Sigmoid colon (tissue), 7 donors: Measurements from ENCODE around the gene ABCC1. TPM values are rescaled to one million over a fixed set of nuclear protein-coding genes. Genes with fewer than 3 reads are reported as not detected.

Source experiments
- DNase-seq: peaks from one replicate; pipeline ENCODE4 v3.0.0-alpha.2; 2019
- H3K27ac ChIP-seq, 4 donors: fragments of 200-600 bp; sonication (generic); one replicate each; pipeline ENCODE4 v1.5.1; 2016 to 2019; ENCODE audit warnings: mild to moderate bottlenecking in 1 of 4
- H3K27me3 ChIP-seq, 3 donors: fragments of 200-600 bp; sonication (generic); one replicate each; pipeline ENCODE4 v1.5.1; 2019; ENCODE audit warnings: mild to moderate bottlenecking in 1 of 3
- H3K36me3 ChIP-seq, 4 donors: fragments of 200-600 bp; sonication (generic); one replicate each; pipeline ENCODE4 v1.5.1; 2016 to 2019
- H3K4me1 ChIP-seq, 4 donors: fragments of 200-600 bp; sonication (generic); one replicate each; pipeline ENCODE4 v1.5.1; 2017 to 2019
- H3K4me3 ChIP-seq, 4 donors: fragments of 200-600 bp; sonication (generic); one replicate each; pipeline ENCODE4 v1.5.1; 2017 to 2019; ENCODE audit warnings: mild to moderate bottlenecking in 2 of 4, moderate library complexity in 1 of 4
- H3K9me3 ChIP-seq, 4 donors: fragments of 200-600 bp in 3 of 4; sonication (generic) in 3 of 4; one replicate each; pipeline versions ENCODE4 v1.5.1 to v1.6.1; 2013 to 2019
- CTCF ChIP-seq, 4 experiments: fragments of 450-650 bp in 3 of 4; fragments of 200-600 bp in 1 of 4; IDR thresholded peaks; one replicate each; pipeline ENCODE4 v1.5.1; 2016 to 2019; ENCODE audit warnings: antibody characterized with exemption in 4 of 4, mild to moderate bottlenecking in 3 of 4, moderate library complexity in 2 of 4
- EP300 ChIP-seq, 4 donors: sonication (generic); formaldehyde crosslinking; IDR thresholded peaks; one replicate each; pipeline ENCODE4 v1.6.1; 2017; ENCODE audit warnings: antibody characterized with exemption in 4 of 4
- POLR2A ChIP-seq, 2 donors: fragments of 450-650 bp; IDR thresholded peaks; one replicate each; pipeline ENCODE4 v1.6.1; 2016; ENCODE audit warnings: antibody characterized with exemption in 2 of 2, mild to moderate bottlenecking in 2 of 2, moderate library complexity in 2 of 2
- POLR2AphosphoS5 ChIP-seq, 4 donors: sonication (generic); formaldehyde crosslinking; IDR thresholded peaks; one replicate each; pipeline ENCODE4 v1.6.1; 2017; ENCODE audit warnings: antibody characterized with exemption in 4 of 4
- WGBS, 2 donors: extraction: QIAGEN DNeasy Blood & Tissue Kit; methylation state at CpG; one replicate each; pipeline ENCODE4 v1.1.7; 2013; 5-methylcytosine and 5-hydroxymethylcytosine counted together
- intact Hi-C: fragments of 100-400 bp; cut with DNase I; formaldehyde crosslinking; loops from one replicate; pipeline ENCODE4 v1.15.1; 2023
- polyA plus RNA-seq, 3 donors: library from polyadenylated mRNA; stranded (reverse); fragments of 200-250 nt; gene quantifications; one replicate each; pipeline ENCODE4 v1.2.3, GENCODE V29; 2013
- total RNA-seq, 4 donors: library from RNA; depleted of rRNA; stranded (reverse); fragments of >200 nt; gene quantifications; one replicate each; pipeline ENCODE4 v1.1.0, GENCODE V29; 2016
- donor health status: healthy with polysubstance abuse.
- donor health status: Bipolar disorder and iron deficiency.
- donor health status: healthy.

ABCC1 gene
- total and polyA plus RNA-seq, 7 donors: 1.8 to 51.8 (median 22.5) TPM

DNA sequence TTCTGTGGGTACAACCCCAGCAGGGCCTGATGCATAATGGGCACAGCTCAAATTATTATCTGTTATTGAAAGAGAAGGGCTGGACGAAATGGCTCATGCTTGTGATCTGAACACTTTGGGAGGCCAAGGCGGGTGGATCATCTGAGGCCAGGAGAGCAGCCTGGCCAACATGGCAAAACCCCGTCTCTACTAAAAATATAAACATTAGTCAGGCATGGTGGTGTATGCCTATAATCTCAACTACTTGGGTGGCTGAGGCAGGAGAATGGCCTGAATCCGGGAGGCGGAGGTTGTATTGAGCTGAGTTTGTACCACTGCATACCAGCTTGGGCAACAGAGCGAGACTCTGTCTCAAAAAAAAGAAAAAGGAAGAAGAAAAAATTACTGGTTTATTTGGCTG is 100.7 kb downstream of the ABCC1 start:
- H3K9me3 ChIP-seq: no peaks in the 10 kb centered on the region
- H3K4me3 ChIP-seq: no peak overlapping the region
- intact Hi-C loops: loop anchor here (5.0 kb wide), 1 partner anchor 163 kb away; the partner anchor contains the start of gene CEP20
- H3K4me1 ChIP-seq: peaks cover 0 to 46% (median 28%) of the 10 kb centered on the region in 4 donors
- no peaks in the 10 kb centered on the region for H3K27me3 ChIP-seq
- TF ChIP-seq CTCF (IDR thresholded peaks at IDR 0.05): no peak
- TF ChIP-seq POLR2A (IDR thresholded peaks at IDR 0.05): no peak
- TF ChIP-seq POLR2AphosphoS5 (IDR thresholded peaks at IDR 0.05): no peak
- TF ChIP-seq EP300 (IDR thresholded peaks at IDR 0.05): no peak
- H3K27ac ChIP-seq: peak overlapping the region; percentile 43 to 89 (median 78)
- WGBS, 2 donors: 95 to 96% methylated on average over 6 of the region's 6 CpGs
- peaks cover 5 to 60% (median 26%) of the 10 kb centered on the region in 4 donors for H3K36me3 ChIP-seq
- DNase-seq: no peak

- TF ChIP-seq POLR2A (IDR thresholded peaks at IDR 0.05): no peak
- TF ChIP-seq CTCF (IDR thresholded peaks at IDR 0.05): no peak
- no peak for TF ChIP-seq POLR2AphosphoS5 (IDR thresholded peaks at IDR 0.05)
- no peak for TF ChIP-seq EP300 (IDR thresholded peaks at IDR 0.05)
- H3K36me3 ChIP-seq: peaks cover 5 to 58% (median 24%) of the 10 kb centered on the region in 4 donors
- DNase-seq: no peak
- no peaks in the 10 kb centered on the region for H3K27me3 ChIP-seq
- H3K27ac ChIP-seq: peak overlapping the region in 2 of 4 donors; percentile 83 to 89
- WGBS, 2 donors: 96 to 98% methylated on average over 4 of the region's 4 CpGs
- H3K4me3 ChIP-seq: no peak overlapping the region
- no peaks in the 10 kb centered on the region for H3K9me3 ChIP-seq
- peaks cover 0 to 46% (median 28%) of the 10 kb centered on the region in 4 donors for H3K4me1 ChIP-seq
- intact Hi-C loops: loop anchor here (5.0 kb wide), 1 partner anchor 164 kb away; the partner anchor contains the start of gene CEP20
These were observed 101.7 kb downstream of the ABCC1 start for GRCh38 chr16:16051132-16051531.

DNA sequence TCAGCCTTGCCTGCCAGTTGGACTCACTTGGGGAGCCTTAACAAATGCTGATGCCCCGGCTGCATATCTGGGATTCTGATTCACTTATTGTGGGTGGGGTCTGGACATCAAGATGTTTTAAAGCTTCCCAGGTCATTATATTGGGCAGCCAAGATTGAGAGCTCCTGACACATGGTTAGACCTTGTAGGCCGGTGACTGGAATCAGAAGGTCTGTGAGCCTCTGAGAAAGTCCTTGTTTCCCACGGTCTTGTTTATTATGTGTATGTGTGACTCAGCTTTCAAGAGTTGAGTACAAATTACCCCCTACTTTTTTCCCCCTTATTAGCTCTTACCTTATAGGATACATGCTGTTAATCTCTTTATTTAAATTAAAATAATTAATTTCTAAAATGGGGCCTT is 103.5 kb downstream of the ABCC1 start:
- WGBS, 2 donors: 83 to 88% methylated on average over 3 of the region's 3 CpGs
- peaks cover 0 to 52% (median 18%) of the 10 kb centered on the region in 4 donors for H3K36me3 ChIP-seq
- H3K9me3 ChIP-seq: no peaks in the 10 kb centered on the region
- H3K27ac ChIP-seq: peak overlapping the region; percentile 27 to 89 (median 59)
- DNase-seq: no peak
- H3K4me3 ChIP-seq: no peak overlapping the region
- no peaks in the 10 kb centered on the region for H3K27me3 ChIP-seq
- intact Hi-C loops: loop anchor here (5.0 kb wide), 1 partner anchor 166 kb away; the partner anchor contains the start of gene CEP20
- no peak for TF ChIP-seq POLR2AphosphoS5 (IDR thresholded peaks at IDR 0.05)
- no peak for TF ChIP-seq POLR2A (IDR thresholded peaks at IDR 0.05)
- TF ChIP-seq CTCF (IDR thresholded peaks at IDR 0.05): no peak
- no peak for TF ChIP-seq EP300 (IDR thresholded peaks at IDR 0.05)
- peaks cover 0 to 36% (median 23%) of the 10 kb centered on the region in 4 donors for H3K4me1 ChIP-seq

- Histone ChIP-seq H3K27ac (peak overlapping the region; percentile 75 to 92 (median 85)), H3K27me3 (no peaks in the 10 kb centered on the region), H3K36me3 (peaks cover 0 to 33% (median 16%) of the 10 kb centered on the region in 4 donors), H3K4me3 (no peak overlapping the region), H3K9me3 (no peaks in the 10 kb centered on the region), H3K4me1 (peaks cover 0 to 54% (median 48%) of the 10 kb centered on the region in 4 donors)
- no peak for DNase-seq
- TF ChIP-seq POLR2A (IDR thresholded peaks at IDR 0.05) (no peak), EP300 (IDR thresholded peaks at IDR 0.05) (no peak)
- WGBS, 2 donors: 90 to 94% methylated on average over 6 of the region's 6 CpGs
- intact Hi-C loops: no loop called here
These were observed 107.7 kb downstream of the ABCC1 start for GRCh38 chr16:16057102-16057501.

- 97% methylated on average over 8 of the region's 8 CpGs for WGBS, 2 donors
- Histone ChIP-seq H3K36me3 (peaks cover 0 to 19% (median 11%) of the 10 kb centered on the region in 4 donors), H3K27me3 (no peaks in the 10 kb centered on the region), H3K4me3 (no peak overlapping the region), H3K4me1 (peaks cover 0 to 71% (median 63%) of the 10 kb centered on the region in 4 donors), H3K9me3 (no peaks in the 10 kb centered on the region), H3K27ac (peak overlapping the region; percentile 75 to 92 (median 85))
- intact Hi-C loops: no loop called here
- TF ChIP-seq CTCF (IDR thresholded peaks at IDR 0.05) (no peak), EP300 (IDR thresholded peaks at IDR 0.05) (no peak), POLR2A (IDR thresholded peaks at IDR 0.05) (no peak), POLR2AphosphoS5 (IDR thresholded peaks at IDR 0.05) (no peak)
- no peak for DNase-seq
These were observed 109.7 kb downstream of the ABCC1 start for GRCh38 chr16:16059160-16059559.
